GM12891 (cell line): ENCODE results near the gene STARD10.

Source experiments
- PAX5 ChIP-seq: IDR thresholded peaks from 2 replicates; pipeline ENCODE4 v1.6.1; 2011; ENCODE audit warnings: low read length, moderate library complexity, mild to moderate bottlenecking; ENCODE audit not compliant: insufficient read depth, severe bottlenecking
- POLR2A ChIP-seq: IDR thresholded peaks from 2 replicates; pipeline ENCODE4 v1.6.1; 2011; ENCODE audit warnings: low read depth, low read length, control low read depth
- POLR2AphosphoS5 ChIP-seq: IDR thresholded peaks from 2 replicates; pipeline ENCODE4 v1.6.1; 2011; ENCODE audit warnings: low read depth, low read length, control low read depth
- POU2F2 ChIP-seq: IDR thresholded peaks from 2 replicates; pipeline ENCODE4 v1.6.1; 2011; ENCODE audit warnings: low read depth, mild to moderate bottlenecking, control low read depth, low read length, moderate library complexity
- SPI1 ChIP-seq: IDR thresholded peaks from 2 replicates; pipeline ENCODE4 v1.6.1; 2011; ENCODE audit warnings: low read depth, low read length, control low read depth
- TAF1 ChIP-seq: IDR thresholded peaks from 2 replicates; pipeline ENCODE4 v1.6.1; 2011; ENCODE audit warnings: low read depth, low read length, control low read depth

- TF ChIP-seq POLR2AphosphoS5 (peak; percentile 81), POLR2A (peak; percentile 68; the same call in 1 of the 2 replicates), POU2F2 (no peak), TAF1 (peak; percentile 77), SPI1 (no peak), PAX5 (no peak)
Observed at GRCh38 chr11:72793425-72794367, at the start of gene STARD10.
